OCI-LY7 (cell line): Measurements from ENCODE around the gene KLK3.

Experiments
- CTCF ChIP-seq: fragments of 200-600 bp; sonication (generic); conservative IDR thresholded peaks from 2 replicates; pipeline ENCODE4 v1.5.1; 2014; ENCODE audit warnings: mild to moderate bottlenecking, antibody characterized with exemption, low read length, moderate library complexity, mixed read lengths
- EZH2phosphoT487 ChIP-seq: fragments of 200-600 bp; sonication (generic); IDR thresholded peaks from 2 replicates; pipeline ENCODE4 v1.6.1; 2018; ENCODE audit warnings: low read depth, borderline replicate concordance, mild to moderate bottlenecking, mixed run types, antibody characterized with exemption, low read length, moderate library complexity, mixed read lengths

GRCh38 chr19:50869479-50869878 lies 14.8 kb downstream of the KLK3 start:
- TF ChIP-seq CTCF, result no peak
- no peak for TF ChIP-seq EZH2phosphoT487
